Astrocyte (in vitro differentiated cells and primary cell): ENCODE results near the gene CLCN5.

ENCODE experiments used
- CTCF ChIP-seq: IDR thresholded peaks from 2 replicates; pipeline ENCODE4 v1.5.1; 2011; ENCODE audit warnings: low read depth, mild to moderate bottlenecking, inconsistent platforms, low read length, moderate library complexity; ENCODE audit not compliant: insufficient read depth
- EZH2 ChIP-seq: IDR thresholded peaks from 2 replicates; pipeline ENCODE4 v1.6.1; 2012; ENCODE audit warnings: mild to moderate bottlenecking, low read length, inconsistent platforms; ENCODE audit not compliant: insufficient read depth

- TF ChIP-seq CTCF (no peak), EZH2 (no peak)
Observed at GRCh38 chrX:50093625-50094024, 171.2 kb downstream of the CLCN5 start.
